DND-41 (cell line): ENCODE measurements around the gene ZDHHC14.
"Not testable (repeated sequence)": the region's sequence is repeated elsewhere in the genome, so short reads cannot be mapped to it uniquely, and the experiment has no call there.

ENCODE experiments used
- ATAC-seq: fragments of 200-7000 bp; cut with Tn5 transposase; 3 replicates; pipeline ENCODE4 v1.9.1; 2021; ENCODE audit warnings: low read depth; ENCODE audit not compliant: insufficient read depth
- DNase-seq: peaks from one replicate; pipeline ENCODE4 v3.0.0-alpha.2; 2020
- H2AFZ ChIP-seq: 2 replicates; pipeline ENCODE4 v1.6.0; 2012; ENCODE audit warnings: low read depth, low read length
- H3K27ac ChIP-seq: 2 replicates; pipeline ENCODE4 v1.5.1; 2012; ENCODE audit warnings: low read length, inconsistent platforms
- H3K27me3 ChIP-seq: fragments of 200-600 bp; sonication (generic); 2 replicates; pipeline ENCODE4 v1.6.0; 2012; ENCODE audit warnings: low read length, mild to moderate bottlenecking, inconsistent platforms; ENCODE audit not compliant: insufficient read depth, poor library complexity
- H3K36me3 ChIP-seq: 2 replicates; pipeline ENCODE4 v1.5.1; 2012; ENCODE audit warnings: low read length, inconsistent platforms; ENCODE audit not compliant: insufficient read depth
- H3K4me1 ChIP-seq: 2 replicates; pipeline ENCODE4 v1.5.1; 2012; ENCODE audit warnings: mild to moderate bottlenecking, low read length; ENCODE audit not compliant: insufficient read depth
- H3K4me2 ChIP-seq: 2 replicates; pipeline ENCODE4 v1.6.0; 2012; ENCODE audit warnings: mild to moderate bottlenecking, moderate library complexity, low read length, inconsistent platforms; ENCODE audit not compliant: insufficient read depth
- H3K4me3 ChIP-seq, 2 experiments: fragments of 200-600 bp in 1 of 2; shearing (Covaris generic) in 1 of 2; 2 replicates each; pipeline ENCODE4 v1.5.1; 2012 to 2016; ENCODE audit warnings: inconsistent platforms in 2 of 2, low read length in 2 of 2, mild to moderate bottlenecking in 2 of 2, low read depth in 1 of 2, moderate library complexity in 1 of 2
- H3K79me2 ChIP-seq: 2 replicates; pipeline ENCODE4 v1.6.0; 2012; ENCODE audit warnings: low read length, inconsistent platforms; ENCODE audit not compliant: insufficient read depth
- H3K9ac ChIP-seq: 2 replicates; pipeline ENCODE4 v1.6.0; 2012; ENCODE audit warnings: low read depth, mild to moderate bottlenecking, inconsistent platforms, low read length, moderate library complexity
- H3K9me3 ChIP-seq: 2 replicates; pipeline ENCODE4 v1.5.1; 2012; ENCODE audit warnings: low read length, moderate library complexity, mild to moderate bottlenecking, inconsistent platforms; ENCODE audit not compliant: insufficient read depth, severe bottlenecking
- H4K20me1 ChIP-seq: 2 replicates; pipeline ENCODE4 v1.6.0; 2012; ENCODE audit warnings: low read length; ENCODE audit not compliant: insufficient read depth
- EZH2 ChIP-seq: IDR thresholded peaks from 3 replicates; pipeline ENCODE4 v1.6.1; 2012; ENCODE audit warnings: borderline replicate concordance, low read depth, mild to moderate bottlenecking, moderate library complexity, low read length, inconsistent platforms; ENCODE audit not compliant: severe bottlenecking
- TF ChIP-seq, protein P1 (sequence below): IDR thresholded peaks from 2 replicates; pipeline ENCODE4 v1.5.1; 2012; ENCODE audit warnings: borderline replicate concordance, low read length, moderate library complexity, mild to moderate bottlenecking; ENCODE audit not compliant: poor library complexity, severe bottlenecking; ENCODE audit errors: extremely low read depth

Gene ZDHHC14

DNA sequence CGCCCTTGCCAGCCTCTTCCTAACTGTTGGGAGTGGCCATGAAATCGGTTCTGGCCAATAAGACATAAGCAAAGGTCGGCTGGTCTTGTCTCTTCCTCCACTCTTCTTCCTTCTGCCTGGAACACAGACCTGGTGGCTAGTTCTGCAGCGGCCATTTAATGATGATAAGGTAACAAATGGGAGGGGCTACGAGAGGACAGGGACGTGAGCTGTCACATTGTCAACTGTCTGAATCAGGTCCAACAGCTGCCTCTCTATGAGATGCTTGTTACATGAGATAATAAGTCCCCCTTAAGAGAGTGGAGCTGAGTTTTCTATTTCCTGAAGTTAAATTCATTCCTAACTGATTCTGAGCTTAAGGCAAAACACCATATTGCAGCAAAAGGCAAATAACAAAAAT, 45.2 kb upstream of the ZDHHC14 start:
- DNase-seq (no peak), ATAC-seq (no peak)
- Histone ChIP-seq H3K27ac (no peak overlapping the region), H3K36me3 (no peaks in the 10 kb centered on the region), H2AFZ (no peak overlapping the region), H3K4me1 (no peaks in the 10 kb centered on the region), H4K20me1 (no peaks in the 10 kb centered on the region), H3K27me3 (peaks cover 8% of the 10 kb centered on the region), H3K79me2 (no peaks in the 10 kb centered on the region), H3K9ac (no peak overlapping the region), H3K9me3 (no peaks in the 10 kb centered on the region), H3K4me3 (no peak overlapping the region), H3K4me2 (no peak overlapping the region)
- TF ChIP-seq, protein P1, sequence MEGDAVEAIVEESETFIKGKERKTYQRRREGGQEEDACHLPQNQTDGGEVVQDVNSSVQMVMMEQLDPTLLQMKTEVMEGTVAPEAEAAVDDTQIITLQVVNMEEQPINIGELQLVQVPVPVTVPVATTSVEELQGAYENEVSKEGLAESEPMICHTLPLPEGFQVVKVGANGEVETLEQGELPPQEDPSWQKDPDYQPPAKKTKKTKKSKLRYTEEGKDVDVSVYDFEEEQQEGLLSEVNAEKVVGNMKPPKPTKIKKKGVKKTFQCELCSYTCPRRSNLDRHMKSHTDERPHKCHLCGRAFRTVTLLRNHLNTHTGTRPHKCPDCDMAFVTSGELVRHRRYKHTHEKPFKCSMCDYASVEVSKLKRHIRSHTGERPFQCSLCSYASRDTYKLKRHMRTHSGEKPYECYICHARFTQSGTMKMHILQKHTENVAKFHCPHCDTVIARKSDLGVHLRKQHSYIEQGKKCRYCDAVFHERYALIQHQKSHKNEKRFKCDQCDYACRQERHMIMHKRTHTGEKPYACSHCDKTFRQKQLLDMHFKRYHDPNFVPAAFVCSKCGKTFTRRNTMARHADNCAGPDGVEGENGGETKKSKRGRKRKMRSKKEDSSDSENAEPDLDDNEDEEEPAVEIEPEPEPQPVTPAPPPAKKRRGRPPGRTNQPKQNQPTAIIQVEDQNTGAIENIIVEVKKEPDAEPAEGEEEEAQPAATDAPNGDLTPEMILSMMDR: no peak
- no peak for TF ChIP-seq EZH2

DNA sequence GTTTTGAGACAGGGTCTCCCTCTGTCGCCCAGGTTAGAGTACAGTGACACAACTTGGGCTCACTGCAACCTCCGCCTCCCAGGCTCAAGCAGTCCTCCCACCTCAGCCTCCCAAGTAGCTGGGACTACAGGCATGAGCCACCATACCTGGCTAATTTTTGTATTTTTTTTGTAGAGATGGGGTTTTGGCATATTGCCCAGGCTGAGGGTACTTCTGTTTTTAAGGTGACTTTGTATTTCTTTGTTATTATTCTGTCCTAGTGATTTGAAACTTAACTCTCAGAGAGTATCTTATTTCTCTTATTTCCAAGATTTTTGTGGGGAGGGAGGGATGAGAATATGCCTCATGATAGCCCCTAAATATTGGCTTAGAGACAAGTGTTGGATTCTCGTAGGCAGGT, 43.7 kb upstream of the ZDHHC14 start:
- not testable (repeated sequence) for ATAC-seq, DNase-seq, H4K20me1 ChIP-seq, H3K79me2 ChIP-seq, H3K4me2 ChIP-seq, H3K4me1 ChIP-seq, H3K27me3 ChIP-seq, H3K27ac ChIP-seq, H3K36me3 ChIP-seq, H3K9me3 ChIP-seq, H3K4me3 ChIP-seq, H3K9ac ChIP-seq, H2AFZ ChIP-seq

DNA sequence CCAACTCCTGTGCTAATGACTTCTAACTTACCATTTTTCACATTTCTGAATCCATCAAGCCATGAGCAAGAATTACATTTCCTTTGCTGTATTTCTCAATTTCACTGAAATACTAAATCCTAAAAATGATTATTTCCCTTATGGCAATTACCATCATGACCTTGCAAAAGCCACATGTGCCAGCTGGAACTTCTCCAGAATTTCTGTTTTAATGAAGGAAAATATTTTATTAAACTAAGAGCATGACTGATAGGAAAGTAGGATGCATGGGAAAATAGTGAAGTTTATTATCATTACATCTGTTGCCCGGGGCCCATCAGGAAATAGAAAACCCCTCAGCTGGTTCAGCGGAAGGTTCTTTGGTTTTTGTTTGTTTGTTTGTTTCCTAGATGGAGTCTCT, 43.2 kb upstream of the ZDHHC14 start:
- TF ChIP-seq EZH2: no peak
- TF ChIP-seq, protein P1: no peak

DNA sequence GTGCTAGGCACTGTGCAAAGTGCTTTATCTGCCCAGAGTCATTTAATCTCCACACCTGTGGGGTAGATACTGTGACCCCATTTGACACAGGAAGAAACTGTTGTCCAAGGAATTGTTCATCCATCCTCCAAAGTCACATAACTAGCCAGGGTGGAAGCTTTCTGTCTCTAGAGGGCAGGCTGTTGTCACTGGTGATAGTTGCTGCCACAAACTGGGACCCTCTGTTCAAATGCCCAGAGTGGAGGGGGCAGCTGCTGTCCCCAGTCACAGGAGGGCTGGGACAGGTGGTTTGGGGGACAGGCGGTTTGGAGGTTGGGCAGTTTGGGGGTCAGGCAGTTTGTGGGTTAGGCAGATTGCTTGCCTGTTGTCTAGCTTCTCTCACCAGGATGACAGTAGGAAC, 41.6 kb upstream of the ZDHHC14 start:
- no peaks in the 10 kb centered on the region for H3K36me3 ChIP-seq
- ATAC-seq (no peak), DNase-seq (no peak)
- no peaks in the 10 kb centered on the region for H4K20me1 ChIP-seq
- H3K79me2 ChIP-seq: no peaks in the 10 kb centered on the region
- H2AFZ ChIP-seq: no peak overlapping the region
- H3K4me1 ChIP-seq: no peaks in the 10 kb centered on the region
- H3K9me3 ChIP-seq: no peaks in the 10 kb centered on the region
- no peak overlapping the region for H3K4me2 ChIP-seq
- TF ChIP-seq, protein P1: peak; percentile 9
- TF ChIP-seq EZH2: no peak
- peaks cover 8% of the 10 kb centered on the region for H3K27me3 ChIP-seq
- H3K9ac ChIP-seq: no peak overlapping the region
- no peak overlapping the region for H3K27ac ChIP-seq
- H3K4me3 ChIP-seq: no peak overlapping the region

More for the DNA sequence above, 43.2 kb upstream of the ZDHHC14 start:
- Histone ChIP-seq H3K79me2 (no peaks in the 10 kb centered on the region), H3K27me3 (peaks cover 4% of the 10 kb centered on the region), H3K36me3 (no peaks in the 10 kb centered on the region), H3K27ac (no peak overlapping the region), H3K4me2 (no peak overlapping the region), H3K4me1 (no peaks in the 10 kb centered on the region), H3K9me3 (no peaks in the 10 kb centered on the region), H2AFZ (no peak overlapping the region), H3K9ac (no peak overlapping the region), H4K20me1 (no peaks in the 10 kb centered on the region), H3K4me3 (no peak overlapping the region)
- DNase-seq (no peak), ATAC-seq (no peak)
